ENCODE data around the gene DEFB114. TPM values are rescaled to one million over a fixed set of nuclear protein-coding genes. Genes with fewer than 3 reads are reported as not detected.

DEFB114 gene
- total RNA-seq, 4 donors from 2014 or later = not detected

DNA sequence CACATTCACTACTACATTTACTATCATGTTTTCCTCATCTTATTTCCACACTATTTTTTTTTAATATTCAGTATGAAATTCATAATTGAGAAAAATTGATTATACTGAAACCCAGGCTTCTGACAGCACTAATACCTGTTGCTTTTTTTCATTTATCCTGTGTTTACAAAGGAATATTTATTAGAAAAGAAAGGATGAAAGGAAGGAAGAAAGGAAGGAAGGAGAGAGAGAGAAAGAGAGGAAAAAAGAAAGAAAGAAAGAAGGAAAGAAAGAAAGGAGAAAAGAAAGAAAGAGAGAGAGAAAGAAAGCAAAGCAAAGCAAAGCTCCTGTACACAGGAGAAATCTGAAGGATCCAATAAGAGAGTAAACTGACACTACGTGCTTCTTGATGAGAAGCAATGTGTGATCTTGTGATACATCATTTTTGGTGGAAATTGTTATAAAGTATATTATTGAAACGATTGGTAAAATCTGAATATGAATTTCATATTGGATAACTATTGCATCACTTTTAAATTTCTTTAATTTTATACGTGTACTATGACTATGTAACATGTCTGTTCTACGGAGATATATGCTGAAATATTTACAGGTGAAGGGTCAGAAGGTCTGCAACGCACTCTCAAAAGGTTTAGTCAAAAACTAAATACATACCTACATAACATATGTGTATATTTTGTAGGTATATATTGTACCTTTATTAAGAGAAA is 43.9 kb downstream of the DEFB114 start:
- 82 to 85% methylated on average over 5 of the region's 5 CpGs for WGBS, 2 donors
- DNase-seq (ENCODE audit: low spot score in 2 of 2) = no peak
- intact Hi-C loops (cut with DNase I; ENCODE audit: low total_unique reads) = no loop called here
- H3K4me3 ChIP-seq (ENCODE audit: low read depth, poor library complexity, severe bottlenecking) = no peak overlapping the region
- TF ChIP-seq, protein P1, sequence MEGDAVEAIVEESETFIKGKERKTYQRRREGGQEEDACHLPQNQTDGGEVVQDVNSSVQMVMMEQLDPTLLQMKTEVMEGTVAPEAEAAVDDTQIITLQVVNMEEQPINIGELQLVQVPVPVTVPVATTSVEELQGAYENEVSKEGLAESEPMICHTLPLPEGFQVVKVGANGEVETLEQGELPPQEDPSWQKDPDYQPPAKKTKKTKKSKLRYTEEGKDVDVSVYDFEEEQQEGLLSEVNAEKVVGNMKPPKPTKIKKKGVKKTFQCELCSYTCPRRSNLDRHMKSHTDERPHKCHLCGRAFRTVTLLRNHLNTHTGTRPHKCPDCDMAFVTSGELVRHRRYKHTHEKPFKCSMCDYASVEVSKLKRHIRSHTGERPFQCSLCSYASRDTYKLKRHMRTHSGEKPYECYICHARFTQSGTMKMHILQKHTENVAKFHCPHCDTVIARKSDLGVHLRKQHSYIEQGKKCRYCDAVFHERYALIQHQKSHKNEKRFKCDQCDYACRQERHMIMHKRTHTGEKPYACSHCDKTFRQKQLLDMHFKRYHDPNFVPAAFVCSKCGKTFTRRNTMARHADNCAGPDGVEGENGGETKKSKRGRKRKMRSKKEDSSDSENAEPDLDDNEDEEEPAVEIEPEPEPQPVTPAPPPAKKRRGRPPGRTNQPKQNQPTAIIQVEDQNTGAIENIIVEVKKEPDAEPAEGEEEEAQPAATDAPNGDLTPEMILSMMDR (IDR thresholded peaks at IDR 0.05) = no peak
- TF ChIP-seq POLR2A (IDR thresholded peaks at IDR 0.05) = no peak

DNA sequence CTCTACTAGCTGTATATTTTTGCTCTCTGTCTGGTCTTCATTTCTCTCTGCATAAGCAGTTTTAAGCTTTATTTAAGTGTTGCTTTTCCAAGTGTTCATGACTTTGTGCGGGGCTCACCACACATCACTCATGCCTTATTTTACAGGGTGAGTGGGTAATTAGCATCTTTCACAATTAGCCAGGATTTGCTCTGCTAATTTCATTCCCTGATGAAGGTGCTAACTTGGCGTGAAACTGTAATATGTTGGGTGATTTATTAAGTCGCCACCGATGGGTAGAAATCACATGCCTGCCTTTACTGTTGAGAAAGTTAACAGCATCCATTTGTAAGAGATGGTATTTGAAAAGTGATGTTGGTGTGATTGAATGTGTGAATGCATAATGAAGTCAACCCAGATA is 44.7 kb downstream of the DEFB114 start:
- DNase-seq (ENCODE audit: low spot score in 2 of 2) = no peak
- intact Hi-C loops (cut with DNase I; ENCODE audit: low total_unique reads) = no loop called here
- TF ChIP-seq, protein P1 (IDR thresholded peaks at IDR 0.05) = no peak
- TF ChIP-seq POLR2A (IDR thresholded peaks at IDR 0.05) = no peak
- WGBS, 2 donors = 63 to 69% methylated on average over 4 of the region's 4 CpGs
- H3K4me3 ChIP-seq (ENCODE audit: low read depth, poor library complexity, severe bottlenecking) = no peak overlapping the region

DNA sequence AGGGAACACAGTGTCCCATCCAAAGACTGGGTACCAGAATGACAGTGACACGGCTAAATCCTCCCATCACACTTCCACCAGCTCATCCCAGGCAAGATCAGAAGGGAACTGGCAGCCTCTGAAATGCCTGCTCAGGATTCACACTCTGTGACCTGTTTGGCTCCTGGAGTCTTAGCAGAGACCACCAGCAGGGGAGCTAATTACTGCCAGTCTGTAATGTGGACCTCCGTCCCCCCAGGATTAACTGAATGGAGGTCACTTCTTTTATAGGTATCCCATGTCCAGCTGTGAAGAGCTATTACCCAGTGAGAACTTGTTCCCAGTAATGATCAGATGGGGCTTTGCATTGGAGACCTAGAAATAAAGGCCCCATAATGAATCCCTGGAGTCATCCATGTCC is 45.2 kb downstream of the DEFB114 start:
- no peak overlapping the region for H3K4me3 ChIP-seq (ENCODE audit: low read depth, poor library complexity, severe bottlenecking)
- intact Hi-C loops (cut with DNase I; ENCODE audit: low total_unique reads) = no loop called here
- TF ChIP-seq, protein P1 (IDR thresholded peaks at IDR 0.05) = no peak
- TF ChIP-seq POLR2A (IDR thresholded peaks at IDR 0.05) = no peak
- WGBS, 2 donors = 62 to 81% methylated on average over 2 of the region's 2 CpGs
- DNase-seq (ENCODE audit: low spot score in 2 of 2) = no peak

DNA sequence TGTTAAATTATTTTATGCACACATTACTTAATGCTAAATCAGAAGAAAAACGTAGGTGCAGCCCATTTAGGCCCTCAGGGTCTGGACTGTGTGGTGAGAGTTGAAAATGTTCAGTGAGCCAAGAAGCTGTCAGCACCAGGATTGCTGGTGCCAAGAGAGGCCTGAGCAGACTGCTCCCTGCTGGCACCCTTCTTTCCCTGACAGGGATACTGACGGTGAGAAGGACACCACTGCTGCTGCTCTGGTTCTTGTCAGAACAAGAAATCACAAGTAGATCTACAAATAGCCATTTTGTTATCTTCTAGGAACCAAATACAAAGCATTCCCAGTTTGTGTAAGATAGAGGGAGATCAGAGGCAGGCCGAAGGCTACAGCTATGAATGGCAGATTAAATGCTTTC is 48.9 kb downstream of the DEFB114 start:
- no peak for DNase-seq (ENCODE audit: low spot score in 2 of 2)
- WGBS, 2 donors = 8 to 24% methylated on average over 3 of the region's 3 CpGs
- intact Hi-C loops (cut with DNase I; ENCODE audit: low total_unique reads) = no loop called here
- H3K4me3 ChIP-seq (ENCODE audit: low read depth, poor library complexity, severe bottlenecking) = no peak overlapping the region
- TF ChIP-seq, protein P1 (IDR thresholded peaks at IDR 0.05) = no peak
- TF ChIP-seq POLR2A (IDR thresholded peaks at IDR 0.05) = no peak

DNA sequence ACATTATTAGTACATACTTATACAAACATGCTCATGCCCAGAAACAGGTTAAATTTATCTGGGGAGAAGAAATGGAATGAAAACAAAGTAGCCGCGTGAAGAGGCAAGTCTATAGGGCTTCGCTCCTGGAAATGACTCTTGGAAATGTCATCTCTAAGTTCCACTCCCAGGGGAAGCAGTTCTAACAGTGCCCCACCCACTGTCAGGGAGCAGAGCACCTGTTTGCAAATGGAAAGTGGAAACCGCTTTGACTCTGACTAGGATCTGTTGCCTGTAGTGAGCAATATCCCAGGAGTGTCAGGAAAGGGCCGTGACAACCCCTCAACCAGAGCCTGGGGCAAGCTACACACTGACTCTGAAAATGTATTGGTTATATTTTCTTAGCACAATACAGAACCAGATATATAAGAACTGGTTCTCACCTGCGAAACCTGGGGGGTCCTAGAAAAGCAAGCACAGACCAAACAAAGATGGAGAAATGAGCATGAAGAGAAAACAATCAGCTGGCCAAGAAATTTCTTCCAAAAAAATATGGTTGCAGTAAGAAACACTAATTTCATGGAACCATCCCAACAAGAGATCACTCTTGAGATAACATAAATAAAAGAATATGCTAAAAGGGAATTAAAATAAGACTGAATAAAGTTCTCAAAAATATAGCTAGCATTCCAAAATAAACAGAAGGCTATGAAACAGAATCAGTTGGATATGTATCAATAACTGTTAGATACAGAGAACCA is 50.2 kb downstream of the DEFB114 start:
- intact Hi-C loops (cut with DNase I; ENCODE audit: low total_unique reads) = no loop called here
- no peak for TF ChIP-seq POLR2A (IDR thresholded peaks at IDR 0.05)
- TF ChIP-seq, protein P1 (IDR thresholded peaks at IDR 0.05) = no peak
- 43 to 44% methylated on average over 6 of the region's 6 CpGs for WGBS, 2 donors

More for the DNA sequence above, 50.2 kb downstream of the DEFB114 start:
- H3K4me3 ChIP-seq (ENCODE audit: low read depth, poor library complexity, severe bottlenecking) = no peak overlapping the region
- DNase-seq (ENCODE audit: low spot score in 2 of 2) = no peak

All from lower leg skin (tissue), 4 donors.